HCT116 (cell line): ENCODE measurements around the gene MUC6. TPM values are rescaled to one million over a fixed set of nuclear protein-coding genes. Genes with fewer than 3 reads are reported as not detected.

Experiments used
- ATAC-seq: fragments of 200-7000 bp; cut with Tn5 transposase; 2 replicates; pipeline ENCODE4 v1.9.1; 2020; ENCODE audit warnings: mild to moderate bottlenecking, moderate library complexity
- BruUV-seq: library from RNA; stranded (reverse); fragments of 400-500 nt; replicated peaks from 2 replicates; lab custom pipeline; 2021; lab: Mats Ljungman, UMichigan
- CTCF ChIA-PET: fragments of 300-600 bp; sonication (Branson Sonifier 250); formaldehyde crosslinking; loops from one replicate; lab custom pipeline; 2021; ENCODE audit warnings: antibody characterized with exemption; lab: Charles Lee
- POLR2A ChIA-PET: fragments of 300-600, 350-600 bp; sonication (Branson Sonifier 250); formaldehyde crosslinking; loops from one replicate; lab custom pipeline; 2021; ENCODE audit warnings: antibody characterized with exemption; lab: Charles Lee
- RAD21 ChIA-PET, 2 experiments: fragments of 300-600 bp; sonication (Branson Sonifier 250); formaldehyde crosslinking; loops; one replicate each; lab custom pipeline; 2023; ENCODE audit warnings: low total read pairs in 2 of 2; ENCODE audit not compliant: uncharacterized antibody in 2 of 2, unreplicated experiment in 2 of 2, low non-redundant PET in 1 of 2; lab: Charles Lee
- DNase-seq: peaks from one replicate; pipeline ENCODE4 v3.0.0-alpha.2; 2010; ENCODE audit warnings: low read depth, low spot score
- H2AFZ ChIP-seq: fragments of 200-600 bp; shearing (Covaris generic), sonication (generic); 2 replicates; pipeline ENCODE4 v1.6.1; 2017; ENCODE audit warnings: low read depth, mixed run types, mixed read lengths, antibody characterized with exemption, low read length; ENCODE audit not compliant: poor library complexity, severe bottlenecking
- H3K27ac ChIP-seq: 2 replicates; pipeline ENCODE4 v1.5.1; 2012; ENCODE audit warnings: low read depth, low read length
- H3K27me3 ChIP-seq: fragments of 200-600 bp; sonication (generic); 2 replicates; pipeline ENCODE4 v1.6.1; 2016; ENCODE audit warnings: mixed run types, low read length, mixed read lengths; ENCODE audit not compliant: insufficient read depth
- H3K36me3 ChIP-seq, 2 experiments: fragments of 200-500 bp in 1 of 2; fragments of 200-600 bp in 1 of 2; sonication (Bioruptor generic) in 1 of 2; sonication (generic) in 1 of 2; 2 replicates each; pipeline versions ENCODE4 v1.5.1 to v1.6.1; 2014 to 2016; ENCODE audit warnings: low read length in 2 of 2, inconsistent platforms in 1 of 2, mixed read lengths in 1 of 2, mixed run types in 1 of 2; ENCODE audit not compliant: insufficient read depth in 2 of 2, control insufficient read depth in 1 of 2
- H3K4me1 ChIP-seq, 2 experiments: fragments of 200-600 bp in 1 of 2; sonication (generic) in 1 of 2; 2 replicates each; pipeline versions ENCODE4 v1.5.1 to v1.6.1; 2012 to 2017; ENCODE audit warnings: low read length in 2 of 2, inconsistent platforms in 1 of 2, mild to moderate bottlenecking in 1 of 2, mixed read lengths in 1 of 2, mixed run types in 1 of 2, moderate library complexity in 1 of 2; ENCODE audit not compliant: insufficient read depth in 2 of 2, control insufficient read depth in 1 of 2
- H3K4me2 ChIP-seq: fragments of 200-600 bp; sonication (generic); 2 replicates; pipeline ENCODE4 v1.6.1; 2017; ENCODE audit warnings: mixed run types, low read length, mixed read lengths
- H3K4me3 ChIP-seq, 2 experiments: fragments of 200-600 bp in 1 of 2; sonication (generic) in 1 of 2; replicated peaks in 1 of 2; 2 replicates each; pipeline ENCODE4 v1.5.1; 2011 to 2016; ENCODE audit warnings: low read length in 2 of 2, control low read depth in 1 of 2, low read depth in 1 of 2, mild to moderate bottlenecking in 1 of 2, mixed read lengths in 1 of 2, mixed run types in 1 of 2
- H3K79me2 ChIP-seq: fragments of 200-600 bp; sonication (generic); 2 replicates; pipeline ENCODE4 v1.6.1; 2017; ENCODE audit warnings: mild to moderate bottlenecking, mixed run types, low read length, moderate library complexity, mixed read lengths; ENCODE audit not compliant: insufficient read depth
- H3K9ac ChIP-seq: fragments of 200-600 bp; sonication (generic); 2 replicates; pipeline ENCODE4 v1.6.1; 2016; ENCODE audit warnings: low read length, mixed read lengths
- H3K9me2 ChIP-seq: fragments of 200-600 bp; sonication (generic), shearing (Covaris generic); 2 replicates; pipeline ENCODE4 v1.6.1; 2017; ENCODE audit warnings: mixed run types, mild to moderate bottlenecking, moderate library complexity; ENCODE audit not compliant: insufficient read depth
- H3K9me3 ChIP-seq, 2 experiments: fragments of 200-500 bp in 1 of 2; fragments of 200-600 bp in 1 of 2; sonication (Bioruptor generic) in 1 of 2; sonication (generic) in 1 of 2; 2 replicates each; pipeline ENCODE4 v1.6.1; 2014 to 2017; ENCODE audit warnings: low read length in 2 of 2, mixed read lengths in 2 of 2, inconsistent platforms in 1 of 2, low read depth in 1 of 2, mild to moderate bottlenecking in 1 of 2, mixed run types in 1 of 2, moderate library complexity in 1 of 2; ENCODE audit not compliant: control insufficient read depth in 1 of 2, insufficient read depth in 1 of 2
- H4K20me1 ChIP-seq: fragments of 200-600 bp; sonication (generic), shearing (Covaris generic); 2 replicates; pipeline ENCODE4 v1.6.1; 2017; ENCODE audit warnings: mixed run types, mild to moderate bottlenecking, moderate library complexity; ENCODE audit not compliant: insufficient read depth
- CEBPB ChIP-seq: IDR thresholded peaks from 2 replicates; pipeline ENCODE4 v1.6.1; 2012; ENCODE audit warnings: low read depth
- EGR1 ChIP-seq: IDR thresholded peaks from 2 replicates; pipeline ENCODE4 v1.6.1; 2012; ENCODE audit warnings: low read depth
- EZH2phosphoT487 ChIP-seq: fragments of 200-600 bp; IDR thresholded peaks from 2 replicates; pipeline ENCODE4 v1.6.1; 2018; ENCODE audit warnings: antibody characterized with exemption, borderline replicate concordance
- POLR2A ChIP-seq: IDR thresholded peaks from 2 replicates; pipeline ENCODE4 v1.7.0; 2011; ENCODE audit warnings: borderline replicate concordance; ENCODE audit not compliant: insufficient read depth, insufficient read length; ENCODE audit errors: extremely low read depth
- POLR2AphosphoS5 ChIP-seq: IDR thresholded peaks from 2 replicates; pipeline ENCODE4 v1.6.1; 2011; ENCODE audit warnings: mild to moderate bottlenecking, low read depth, low read length, moderate library complexity
- RAD21 ChIP-seq: IDR thresholded peaks from 2 replicates; pipeline ENCODE4 v1.6.1; 2012; ENCODE audit warnings: low read depth, mild to moderate bottlenecking
- SRF ChIP-seq: IDR thresholded peaks from 2 replicates; pipeline ENCODE4 v1.6.1; 2012; ENCODE audit warnings: low read depth
- TCF7L2 ChIP-seq: IDR thresholded peaks from 2 replicates; pipeline ENCODE4 v1.7.0; 2011; ENCODE audit warnings: borderline replicate concordance, inconsistent platforms; ENCODE audit not compliant: insufficient read depth, insufficient read length; ENCODE audit errors: extremely low read depth
- intact Hi-C: fragments of 100-400 bp; cut with micrococcal nuclease; formaldehyde crosslinking; loops from 2 replicates; pipeline ENCODE4 v1.10.0; 2022
- total RNA-seq: library from RNA; stranded (reverse); gene quantifications from one replicate; pipeline ENCODE4 v1.2.1, GENCODE V29; 2021; ENCODE audit not compliant: unreplicated experiment
- TF ChIP-seq, protein P1 (sequence below): IDR thresholded peaks from 2 replicates; pipeline ENCODE4 v1.6.1; 2012; ENCODE audit warnings: low read depth
- TF ChIP-seq, protein P2 (sequence below): IDR thresholded peaks from 2 replicates; pipeline ENCODE4 v1.6.1; 2011; ENCODE audit warnings: mild to moderate bottlenecking, low read length, moderate library complexity; ENCODE audit not compliant: insufficient replicate concordance; ENCODE audit errors: extremely low read depth

The MUC6 gene
- total RNA-seq, 1 experiment from 2014 or later: 0.02 TPM

DNA sequence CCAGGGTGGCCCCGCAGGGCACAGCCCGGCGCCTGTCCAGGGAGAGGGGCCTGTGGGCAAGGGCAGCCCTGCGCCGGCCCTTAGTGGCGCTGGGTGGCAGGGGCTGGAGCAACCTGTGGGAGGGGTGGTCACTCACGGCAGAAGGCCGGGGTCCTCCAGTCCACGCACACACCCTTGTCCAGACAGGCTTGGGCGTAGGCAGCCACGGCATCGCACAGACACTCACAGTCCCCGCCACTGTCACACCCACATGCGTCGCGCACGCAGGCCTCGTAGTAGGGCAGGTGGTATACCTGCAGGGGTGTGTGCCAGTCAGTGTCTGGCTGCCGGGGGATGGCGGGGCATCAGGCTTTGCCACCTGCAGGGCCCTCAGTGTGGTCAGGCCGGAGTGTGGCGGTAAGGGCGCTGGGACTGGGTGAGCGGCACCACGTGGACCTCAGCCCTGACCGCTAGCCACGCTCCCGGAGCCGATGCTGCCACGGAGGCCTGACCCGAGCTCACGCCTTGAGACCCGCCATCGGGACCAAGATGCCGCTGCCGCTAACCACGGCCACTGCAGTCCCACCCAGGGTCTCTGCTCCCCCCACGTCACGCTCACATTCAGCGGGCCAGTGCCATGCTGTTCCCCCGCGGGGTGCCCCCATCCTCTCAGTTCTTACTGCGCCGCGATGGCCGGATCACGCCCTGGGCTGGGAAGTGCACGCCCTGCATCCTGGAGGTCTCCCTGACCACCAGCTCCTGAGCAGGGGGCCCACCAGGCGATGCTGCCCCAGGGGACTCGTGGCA is 12.5 kb downstream of the MUC6 start:
- Histone ChIP-seq H3K9ac (no peak overlapping the region), H3K9me3 (no peaks in the 10 kb centered on the region), H3K4me1 (no peaks in the 10 kb centered on the region), H3K4me2 (no peak overlapping the region), H3K27ac (no peak overlapping the region), H3K27me3 (no peaks in the 10 kb centered on the region), H3K79me2 (no peaks in the 10 kb centered on the region), H3K4me3 (no peak overlapping the region), H4K20me1 (no peaks in the 10 kb centered on the region), H3K9me2 (no peaks in the 10 kb centered on the region), H2AFZ (no peak overlapping the region), H3K36me3 (no peaks in the 10 kb centered on the region)
- ChIA-PET POLR2A (no interaction called here), CTCF (no interaction called here), RAD21 (no interaction called here)
- no TSS peak for BruUV-seq
- DNase-seq (no peak), ATAC-seq (no peak)
- intact Hi-C loops: no loop called here
- TF ChIP-seq, protein P1, sequence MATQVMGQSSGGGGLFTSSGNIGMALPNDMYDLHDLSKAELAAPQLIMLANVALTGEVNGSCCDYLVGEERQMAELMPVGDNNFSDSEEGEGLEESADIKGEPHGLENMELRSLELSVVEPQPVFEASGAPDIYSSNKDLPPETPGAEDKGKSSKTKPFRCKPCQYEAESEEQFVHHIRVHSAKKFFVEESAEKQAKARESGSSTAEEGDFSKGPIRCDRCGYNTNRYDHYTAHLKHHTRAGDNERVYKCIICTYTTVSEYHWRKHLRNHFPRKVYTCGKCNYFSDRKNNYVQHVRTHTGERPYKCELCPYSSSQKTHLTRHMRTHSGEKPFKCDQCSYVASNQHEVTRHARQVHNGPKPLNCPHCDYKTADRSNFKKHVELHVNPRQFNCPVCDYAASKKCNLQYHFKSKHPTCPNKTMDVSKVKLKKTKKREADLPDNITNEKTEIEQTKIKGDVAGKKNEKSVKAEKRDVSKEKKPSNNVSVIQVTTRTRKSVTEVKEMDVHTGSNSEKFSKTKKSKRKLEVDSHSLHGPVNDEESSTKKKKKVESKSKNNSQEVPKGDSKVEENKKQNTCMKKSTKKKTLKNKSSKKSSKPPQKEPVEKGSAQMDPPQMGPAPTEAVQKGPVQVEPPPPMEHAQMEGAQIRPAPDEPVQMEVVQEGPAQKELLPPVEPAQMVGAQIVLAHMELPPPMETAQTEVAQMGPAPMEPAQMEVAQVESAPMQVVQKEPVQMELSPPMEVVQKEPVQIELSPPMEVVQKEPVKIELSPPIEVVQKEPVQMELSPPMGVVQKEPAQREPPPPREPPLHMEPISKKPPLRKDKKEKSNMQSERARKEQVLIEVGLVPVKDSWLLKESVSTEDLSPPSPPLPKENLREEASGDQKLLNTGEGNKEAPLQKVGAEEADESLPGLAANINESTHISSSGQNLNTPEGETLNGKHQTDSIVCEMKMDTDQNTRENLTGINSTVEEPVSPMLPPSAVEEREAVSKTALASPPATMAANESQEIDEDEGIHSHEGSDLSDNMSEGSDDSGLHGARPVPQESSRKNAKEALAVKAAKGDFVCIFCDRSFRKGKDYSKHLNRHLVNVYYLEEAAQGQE: no peak
- TF ChIP-seq TCF7L2: no peak
- no peak for TF ChIP-seq EGR1
- no peak for TF ChIP-seq EZH2phosphoT487
- TF ChIP-seq, protein P2, sequence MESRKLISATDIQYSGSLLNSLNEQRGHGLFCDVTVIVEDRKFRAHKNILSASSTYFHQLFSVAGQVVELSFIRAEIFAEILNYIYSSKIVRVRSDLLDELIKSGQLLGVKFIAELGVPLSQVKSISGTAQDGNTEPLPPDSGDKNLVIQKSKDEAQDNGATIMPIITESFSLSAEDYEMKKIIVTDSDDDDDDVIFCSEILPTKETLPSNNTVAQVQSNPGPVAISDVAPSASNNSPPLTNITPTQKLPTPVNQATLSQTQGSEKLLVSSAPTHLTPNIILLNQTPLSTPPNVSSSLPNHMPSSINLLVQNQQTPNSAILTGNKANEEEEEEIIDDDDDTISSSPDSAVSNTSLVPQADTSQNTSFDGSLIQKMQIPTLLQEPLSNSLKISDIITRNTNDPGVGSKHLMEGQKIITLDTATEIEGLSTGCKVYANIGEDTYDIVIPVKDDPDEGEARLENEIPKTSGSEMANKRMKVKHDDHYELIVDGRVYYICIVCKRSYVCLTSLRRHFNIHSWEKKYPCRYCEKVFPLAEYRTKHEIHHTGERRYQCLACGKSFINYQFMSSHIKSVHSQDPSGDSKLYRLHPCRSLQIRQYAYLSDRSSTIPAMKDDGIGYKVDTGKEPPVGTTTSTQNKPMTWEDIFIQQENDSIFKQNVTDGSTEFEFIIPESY: no peak
- no peak for TF ChIP-seq CEBPB
- no peak for TF ChIP-seq SRF
- no peak for TF ChIP-seq POLR2A
- TF ChIP-seq POLR2AphosphoS5: no peak
- TF ChIP-seq RAD21: no peak
